Airway epithelial cell (primary cell): ENCODE results near the gene IKZF1. TPM values are rescaled to one million over a fixed set of nuclear protein-coding genes. Genes with fewer than 3 reads are reported as not detected.

ENCODE experiments used
- total RNA-seq: library from RNA; depleted of rRNA; stranded (reverse); fragments of >200 nt; gene quantifications from 2 replicates; pipeline ENCODE4 v1.2.3, GENCODE V29; 2015

IKZF1 gene
- total RNA-seq: not detected in 2 replicates

DNA sequence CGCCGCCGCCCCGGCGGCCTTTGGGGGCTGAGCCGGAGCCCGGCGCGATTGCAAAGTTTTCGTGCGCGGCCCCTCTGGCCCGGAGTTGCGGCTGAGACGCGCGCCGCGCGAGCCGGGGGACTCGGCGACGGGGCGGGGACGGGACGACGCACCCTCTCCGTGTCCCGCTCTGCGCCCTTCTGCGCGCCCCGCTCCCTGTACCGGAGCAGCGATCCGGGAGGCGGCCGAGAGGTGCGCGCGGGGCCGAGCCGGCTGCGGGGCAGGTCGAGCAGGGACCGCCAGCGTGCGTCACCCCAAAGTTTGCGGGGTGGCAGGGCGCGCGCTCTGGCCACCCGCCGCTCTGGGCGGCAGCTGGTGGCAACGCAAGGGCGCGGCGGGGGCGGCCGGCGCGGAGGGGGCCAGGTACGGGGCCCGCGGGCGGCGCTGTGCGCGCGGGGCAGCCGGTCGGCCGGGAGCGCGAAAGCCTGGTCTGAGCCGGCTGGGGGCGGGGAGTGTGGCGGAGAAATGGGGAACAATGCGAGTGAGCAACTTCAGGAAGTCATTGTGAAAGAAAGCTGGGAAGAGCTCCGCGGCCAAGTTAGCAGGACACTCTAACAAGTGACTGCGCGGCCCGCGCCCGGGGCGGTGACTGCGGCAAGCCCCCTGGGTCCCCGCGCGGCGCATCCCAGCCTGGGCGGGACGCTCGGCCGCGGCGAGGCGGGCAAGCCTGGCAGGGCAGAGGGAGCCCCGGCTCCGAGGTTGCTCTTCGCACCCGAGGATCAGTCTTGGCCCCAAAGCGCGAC, at the start of gene IKZF1:
Gene IKZF1 (plus strand): TSS at position 588 of the 782 bp plus-strand sequence. CDS start 14,346 bp downstream, outside the sequence.

DNA sequence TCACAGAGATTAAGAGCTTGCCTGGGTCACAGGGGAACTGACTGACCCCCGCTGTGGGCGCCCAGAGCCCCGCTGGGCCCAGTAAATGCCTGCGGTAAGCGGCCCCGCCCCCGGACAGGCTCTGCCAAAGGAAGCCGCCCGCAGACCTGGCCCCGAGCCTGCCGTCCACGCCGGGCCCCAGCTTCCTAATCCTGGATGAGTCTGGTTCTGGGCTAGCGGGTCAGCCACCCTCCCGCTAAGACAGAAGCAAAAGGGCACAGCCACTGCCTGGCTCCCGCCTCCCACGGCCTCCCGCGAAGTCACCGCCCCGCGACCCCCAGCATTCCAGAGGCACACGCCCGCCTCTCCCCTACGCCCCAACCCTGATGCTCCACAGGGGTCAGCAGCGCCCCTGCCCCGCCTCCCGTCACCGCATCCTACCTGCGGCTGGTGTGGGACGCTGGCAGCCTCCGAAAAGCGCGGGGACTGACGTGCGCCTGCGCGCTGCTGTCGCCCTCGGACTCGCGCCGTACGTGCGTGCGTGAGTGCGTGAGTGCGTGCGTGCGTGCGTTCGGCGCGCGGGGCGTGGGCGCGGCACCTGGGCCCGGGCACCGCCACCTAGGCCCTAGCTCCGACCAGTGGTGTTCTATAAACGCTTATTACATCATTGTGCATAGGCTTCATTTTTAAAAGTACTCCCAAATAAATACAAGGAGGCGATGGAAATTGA, 145.5 kb downstream of the IKZF1 start, which contains the start of gene FIGNL1:
Gene FIGNL1 (minus strand): TSS at position 470 of the 709 bp plus-strand sequence. CDS start 3,063 bp downstream, outside the sequence.

Other genes starting within 250 kb of the IKZF1 start
- gene ZPBP, start 211.5 kb upstream of the IKZF1 start, total RNA-seq: not detected in 2 replicates
- gene FIGNL1, start 145.6 kb downstream of the IKZF1 start, total RNA-seq: 5.5 and 8.9 TPM in 2 replicates